Muscle of back (tissue), 11 donors: ENCODE data around the gene DSC3. TPM values are rescaled to one million over a fixed set of nuclear protein-coding genes. Genes with fewer than 3 reads are reported as not detected.

Experiments
- DNase-seq, 3 donors: peaks; one replicate each; pipeline versions ENCODE4 v3.0.0 to v3.0.0-alpha.2; 2013
- polyA plus RNA-seq, 10 donors: library from polyadenylated mRNA; unstranded; fragments of 120-200 nt; gene quantifications; one replicate each; pipeline ENCODE4 v1.2.1, GENCODE V29; 2013; ENCODE audit not compliant: insufficient read length in 10 of 10

The DSC3 gene
- polyA plus RNA-seq, 10 donors = 0.08 to 49.2 (median 1.1) TPM

- peak; percentile 20 to 44 (median 23) for DNase-seq
Measured at GRCh38 chr18:30971338-30971956, 71.1 kb downstream of the DSC3 start.

GRCh38 chr18:30970196-30970816, 72.2 kb downstream of the DSC3 start:
- peak in 2 of 3 donors; percentile 16 to 30 for DNase-seq

DNA sequence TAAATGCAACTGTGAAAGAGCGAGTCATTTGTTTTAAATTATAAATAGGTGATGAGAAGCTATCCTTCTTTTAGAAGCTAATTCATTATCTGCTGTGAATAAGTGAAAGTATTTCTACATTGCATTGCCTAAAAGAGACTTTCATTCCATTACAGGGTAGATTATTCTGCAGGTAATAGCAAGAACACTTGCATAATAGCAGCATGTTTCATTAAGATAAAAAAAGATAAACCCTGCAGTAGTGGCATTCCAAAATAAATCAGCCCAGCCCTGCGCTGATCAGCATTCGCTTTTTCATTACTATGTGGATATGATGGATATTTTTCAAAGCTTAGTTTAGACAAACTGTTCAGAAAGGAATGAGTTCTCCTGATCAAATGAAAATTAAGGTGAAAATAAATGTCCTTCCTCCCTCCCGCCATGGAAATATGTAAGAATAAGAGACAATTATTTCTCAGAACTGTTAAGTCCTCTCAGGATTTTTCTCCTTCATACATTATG, 72.8 kb downstream of the DSC3 start:
- DNase-seq = no peak

DNA sequence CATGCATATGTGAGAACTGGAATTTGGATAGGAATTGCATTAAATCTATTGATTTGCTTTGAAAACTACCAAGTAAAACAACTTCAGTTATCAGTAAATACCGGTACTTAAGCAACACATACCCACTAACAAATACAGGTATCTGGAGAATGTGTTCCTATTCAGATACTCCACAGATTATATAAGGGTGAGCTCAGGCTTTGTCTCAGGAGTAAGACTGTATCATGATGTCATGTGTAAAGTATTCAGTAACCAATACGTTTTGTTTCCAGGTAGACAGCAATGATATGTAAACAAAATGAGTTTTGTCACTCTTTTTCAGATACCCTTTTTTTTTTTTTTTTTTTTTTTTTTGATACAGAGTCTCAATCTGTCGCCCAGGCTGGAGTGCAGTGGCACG, 74.8 kb downstream of the DSC3 start:
- DNase-seq = no peak

GRCh38 chr18:30965237-30965636, 77.3 kb downstream of the DSC3 start:
- no peak for DNase-seq

GRCh38 chr18:30960661-30961060, 81.9 kb downstream of the DSC3 start:
- no peak for DNase-seq

DNA sequence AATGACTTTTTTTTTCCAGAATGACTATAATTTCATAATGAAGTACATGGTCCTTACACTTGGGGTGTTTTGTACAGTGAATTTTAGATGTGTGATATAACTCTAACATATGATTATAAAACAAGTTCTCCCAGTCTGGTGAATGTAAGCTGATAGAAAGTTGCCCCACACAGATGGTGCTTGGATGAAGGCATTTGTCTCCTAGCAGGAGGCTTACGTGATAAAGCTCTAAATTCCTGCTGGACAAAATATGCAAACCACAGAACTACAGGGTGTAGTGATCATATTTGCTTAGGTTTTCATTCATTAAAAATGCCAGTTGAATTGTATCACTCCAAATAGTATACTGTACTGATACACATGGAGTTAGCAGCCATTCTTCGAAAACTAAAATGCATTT, 85.5 kb downstream of the DSC3 start:
- DNase-seq = no peak

- DNase-seq = no peak
Measured at GRCh38 chr18:30954262-30954661, 88.3 kb downstream of the DSC3 start.

GRCh38 chr18:30945761-30946160, 96.8 kb downstream of the DSC3 start:
- no peak for DNase-seq

DNA sequence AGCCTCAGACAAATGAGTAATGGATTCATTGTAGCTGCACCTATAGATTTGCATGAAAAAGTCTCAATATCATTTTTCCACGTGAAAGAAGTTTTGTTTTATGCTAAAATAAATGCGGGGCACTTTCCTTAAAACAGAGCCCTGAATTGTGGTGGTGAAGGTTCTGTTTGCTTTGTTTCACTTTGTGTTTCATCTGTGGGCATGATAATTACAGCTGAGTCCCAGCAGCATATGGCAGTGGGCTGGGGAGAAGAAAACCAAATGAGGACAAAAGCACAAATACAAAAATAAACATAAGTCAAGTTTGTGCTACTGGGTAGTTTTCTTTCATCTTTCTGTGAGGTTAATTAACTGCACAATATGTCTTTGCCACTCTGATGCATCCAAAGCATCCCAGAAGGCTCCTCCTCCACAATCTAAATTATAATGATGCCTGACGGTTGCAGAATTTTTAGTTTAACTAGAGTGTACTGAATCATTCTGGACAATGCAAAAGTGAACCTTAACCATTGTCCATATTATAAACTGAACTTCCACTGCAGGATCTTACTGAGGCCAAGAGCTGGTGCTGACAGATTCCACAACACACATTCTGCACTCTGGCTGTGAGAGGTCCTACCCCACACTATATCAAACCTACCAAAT, 97.6 kb downstream of the DSC3 start:
- DNase-seq = no peak

GRCh38 chr18:30940952-30941539, 101.5 kb downstream of the DSC3 start:
- DNase-seq = no peak

Other genes starting within 250 kb of the DSC3 start
- 10 to 100 TPM in 3 of 10 donors, 1 to 10 TPM in 7; 3.8 to 13.9 (median 7.4) TPM for gene DSC2, start 59.7 kb upstream of the DSC3 start, polyA plus RNA-seq
- gene DSC1, start 120.1 kb upstream of the DSC3 start, polyA plus RNA-seq = 10 to 100 TPM in 2 of 10 donors, under 1 TPM in 4, not detected in 4; 0.05 to 16.2 (median 0.11) TPM